Epidermal melanocyte (primary cell): Measurements from ENCODE around the gene MAPK1.
"Not testable (repeated sequence)": the region's sequence is repeated elsewhere in the genome, so short reads cannot be mapped to it uniquely, and the experiment has no call there.

ENCODE experiments used
- DNase-seq: peaks from one replicate; pipeline ENCODE4 v3.0.0; 2011; ENCODE audit warnings: low spot score; ENCODE audit not compliant: insufficient read length

MAPK1 gene

GRCh38 chr22:21849489-21849888 is 18.0 kb downstream of the MAPK1 start:
- DNase-seq = no peak

- not testable (repeated sequence) for DNase-seq
These were observed 19.4 kb downstream of the MAPK1 start for GRCh38 chr22:21848057-21848456.

- DNase-seq = no peak
These were observed 21.6 kb downstream of the MAPK1 start for GRCh38 chr22:21845558-21846453.

- no peak for DNase-seq
These were observed 24.5 kb downstream of the MAPK1 start for GRCh38 chr22:21842946-21843345.

- no peak for DNase-seq
These were observed 26.0 kb downstream of the MAPK1 start for GRCh38 chr22:21841422-21841821.

- DNase-seq = no peak
These were observed 27.1 kb downstream of the MAPK1 start for GRCh38 chr22:21840236-21840823.

GRCh38 chr22:21839765-21840140 is 27.7 kb downstream of the MAPK1 start:
- DNase-seq = no peak

- DNase-seq = not testable (repeated sequence)
These were observed 28.2 kb downstream of the MAPK1 start for GRCh38 chr22:21839104-21839764.

GRCh38 chr22:21837248-21837979 is 30.0 kb downstream of the MAPK1 start:
- DNase-seq = peak; percentile 54

- not testable (repeated sequence) for DNase-seq
These were observed 31.0 kb downstream of the MAPK1 start for GRCh38 chr22:21836486-21836885.

- no peak for DNase-seq
These were observed 32.1 kb downstream of the MAPK1 start for GRCh38 chr22:21835378-21835777.

- no peak for DNase-seq
These were observed 32.6 kb downstream of the MAPK1 start for GRCh38 chr22:21834869-21835268.

GRCh38 chr22:21832291-21833290 is 34.9 kb downstream of the MAPK1 start:
- DNase-seq = no peak

- DNase-seq = no peak
These were observed 37.9 kb downstream of the MAPK1 start for GRCh38 chr22:21829523-21829922.

- DNase-seq = no peak
These were observed 39.2 kb downstream of the MAPK1 start for GRCh38 chr22:21828268-21828638.

GRCh38 chr22:21827628-21828267 is 39.7 kb downstream of the MAPK1 start:
- DNase-seq = no peak

- no peak for DNase-seq
These were observed 41.2 kb downstream of the MAPK1 start for GRCh38 chr22:21826204-21826603.

- not testable (repeated sequence) for DNase-seq
These were observed 42.5 kb downstream of the MAPK1 start for GRCh38 chr22:21824962-21825361.

- no peak for DNase-seq
These were observed 43.0 kb downstream of the MAPK1 start for GRCh38 chr22:21824445-21824912.
